ENCODE measurements around the gene TFAP2E.
A peak's percentile ranks its signal among the peaks of the same experiment; 100 is the strongest.

- peak in 2 of 3 donors; percentile 60 to 69 for TF ChIP-seq POLR2AphosphoS5 (IDR thresholded peaks at IDR 0.05)
- no peak for TF ChIP-seq CTCF (IDR thresholded peaks at IDR 0.05)
- TF ChIP-seq POLR2A (IDR thresholded peaks at IDR 0.05), result no peak
- TF ChIP-seq EP300 (IDR thresholded peaks at IDR 0.05), result no peak
Measured at GRCh38 chr1:35555601-35556477, 17.3 kb upstream of the TFAP2E start.

All from stomach (tissue), 4 donors.